ENCODE data around the gene STK16.
"Not testable (repeated sequence)": the region's sequence is repeated elsewhere in the genome, so short reads cannot be mapped to it uniquely, and the experiment has no call there.

The STK16 gene

GRCh38 chr2:219286436-219287115 is 41.3 kb downstream of the STK16 start:
- DNase-seq (ENCODE audit: low read depth in 2 of 3, low spot score in 2 of 3), result no peak

- DNase-seq (ENCODE audit: low read depth in 2 of 3, low spot score in 2 of 3), result not testable (repeated sequence)
Measured at GRCh38 chr2:219287116-219287440, 41.8 kb downstream of the STK16 start.

GRCh38 chr2:219287580-219288265 is 42.4 kb downstream of the STK16 start:
- DNase-seq (ENCODE audit: low read depth in 2 of 3, low spot score in 2 of 3), result no peak

- no peak for DNase-seq (ENCODE audit: low read depth in 2 of 3, low spot score in 2 of 3)
Measured at GRCh38 chr2:219289195-219289536, 43.9 kb downstream of the STK16 start.

- no peak for DNase-seq (ENCODE audit: low read depth in 2 of 3, low spot score in 2 of 3)
Measured at GRCh38 chr2:219289537-219290361, 44.5 kb downstream of the STK16 start.

- DNase-seq (ENCODE audit: low read depth in 2 of 3, low spot score in 2 of 3), result no peak
Measured at GRCh38 chr2:219290381-219291171, 45.3 kb downstream of the STK16 start.

- no peak for DNase-seq (ENCODE audit: low read depth in 2 of 3, low spot score in 2 of 3)
Measured at GRCh38 chr2:219291394-219291793, 46.1 kb downstream of the STK16 start.

GRCh38 chr2:219291910-219292490 is 46.7 kb downstream of the STK16 start:
- no peak for DNase-seq (ENCODE audit: low read depth in 2 of 3, low spot score in 2 of 3)

- no peak for DNase-seq (ENCODE audit: low read depth in 2 of 3, low spot score in 2 of 3)
Measured at GRCh38 chr2:219292616-219293015, 47.3 kb downstream of the STK16 start.

GRCh38 chr2:219293736-219294231 is 48.5 kb downstream of the STK16 start:
- no peak for DNase-seq (ENCODE audit: low read depth in 2 of 3, low spot score in 2 of 3)

GRCh38 chr2:219294356-219295351 is 49.4 kb downstream of the STK16 start:
- DNase-seq (ENCODE audit: low read depth in 2 of 3, low spot score in 2 of 3), result peak; percentile 72 to 79 (median 79)

- DNase-seq (ENCODE audit: low read depth in 2 of 3, low spot score in 2 of 3), result no peak
Measured at GRCh38 chr2:219296142-219296541, 50.9 kb downstream of the STK16 start.

- DNase-seq (ENCODE audit: low read depth in 2 of 3, low spot score in 2 of 3), result no peak
Measured at GRCh38 chr2:219296631-219297391, 51.5 kb downstream of the STK16 start.

GRCh38 chr2:219297766-219298456 is 52.6 kb downstream of the STK16 start:
- no peak for DNase-seq (ENCODE audit: low read depth in 2 of 3, low spot score in 2 of 3)

GRCh38 chr2:219298759-219299371 is 53.6 kb downstream of the STK16 start:
- peak; percentile 69 to 92 (median 92) for DNase-seq (ENCODE audit: low read depth in 2 of 3, low spot score in 2 of 3)

- DNase-seq (ENCODE audit: low read depth in 2 of 3, low spot score in 2 of 3), result no peak
Measured at GRCh38 chr2:219299372-219299760, 54.1 kb downstream of the STK16 start.

Measured in activated CD8-positive, alpha-beta memory T cell treated with anti-CD3 and anti-CD28 coated beads for 48 hours (primary cell).